Osteocyte (in vitro differentiated cells): Measurements from ENCODE around the gene TMEM132C. TPM values are rescaled to one million over a fixed set of nuclear protein-coding genes. Genes with fewer than 3 reads are reported as not detected.

Source experiments
- DNase-seq: peaks from one replicate; pipeline ENCODE4 v3.0.0; 2021; ENCODE audit warnings: mixed read lengths; ENCODE audit not compliant: unreplicated experiment; ENCODE audit errors: extremely low spot score
- H3K27ac Mint-ChIP-seq: one replicate; pipeline ENCODE4 v1.8.0; 2021; ENCODE audit warnings: mild to moderate bottlenecking, mixed read lengths; ENCODE audit not compliant: unreplicated experiment
- H3K27me3 Mint-ChIP-seq: one replicate; pipeline ENCODE4 v1.8.0; 2021; ENCODE audit warnings: mixed read lengths; ENCODE audit not compliant: unreplicated experiment
- H3K36me3 Mint-ChIP-seq: one replicate; pipeline ENCODE4 v1.8.0; 2021; ENCODE audit warnings: mixed read lengths; ENCODE audit not compliant: unreplicated experiment
- H3K4me1 Mint-ChIP-seq: one replicate; pipeline ENCODE4 v1.8.0; 2021; ENCODE audit warnings: mixed read lengths; ENCODE audit not compliant: unreplicated experiment
- H3K4me3 Mint-ChIP-seq: one replicate; pipeline ENCODE4 v1.8.0; 2021; ENCODE audit warnings: mild to moderate bottlenecking, moderate library complexity, mixed read lengths; ENCODE audit not compliant: unreplicated experiment
- H3K9me3 Mint-ChIP-seq: one replicate; pipeline ENCODE4 v1.8.0; 2021; ENCODE audit warnings: mixed read lengths; ENCODE audit not compliant: unreplicated experiment
- microRNA-seq: library from miRNA; unstranded; fragments of <30 nt; microRNA quantifications from one replicate; pipeline ENCODE4 v1.1.0, GENCODE V29; 2020; ENCODE audit not compliant: unreplicated experiment
- total RNA-seq: library from RNA; stranded (reverse); gene quantifications from 2 replicates; pipeline ENCODE4 v1.2.1, GENCODE V29; 2021
- TF ChIP-seq, protein P1 (sequence below): fragments of 200-600 bp; sonication (generic); IDR thresholded peaks from 2 replicates; pipeline ENCODE4 v1.5.0; 2021; ENCODE audit warnings: antibody characterized with exemption, mild to moderate bottlenecking, moderate library complexity

TMEM132C gene
- total RNA-seq, 1 donor from 2014 or later, result not detected

DNA sequence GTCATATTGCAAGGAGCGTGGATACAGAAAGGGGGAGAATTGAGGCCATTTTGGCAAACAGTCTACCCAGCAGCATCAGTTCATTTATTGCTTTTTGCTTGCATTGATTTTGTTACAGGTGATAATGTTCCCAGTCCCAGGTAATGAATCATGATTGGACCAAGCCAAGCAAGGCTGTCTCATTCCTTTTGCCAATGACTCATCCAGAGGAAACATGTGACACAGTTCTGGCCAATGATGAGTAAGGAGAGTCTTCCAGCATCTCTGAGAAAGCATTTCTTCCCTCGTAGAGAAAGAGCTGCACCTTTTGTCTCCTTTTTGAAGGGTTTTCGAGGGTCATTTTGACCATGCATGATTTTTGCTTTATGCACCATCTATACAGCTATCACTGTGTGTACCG, 488.6 kb downstream of the TMEM132C start:
- H3K27ac Mint-ChIP-seq, result no peak overlapping the region

More for the DNA sequence above, 488.6 kb downstream of the TMEM132C start:
- no peaks in the 10 kb centered on the region for H3K4me1 Mint-ChIP-seq
- no peak for DNase-seq
- no peak overlapping the region for H3K4me3 Mint-ChIP-seq
- TF ChIP-seq, protein P1, sequence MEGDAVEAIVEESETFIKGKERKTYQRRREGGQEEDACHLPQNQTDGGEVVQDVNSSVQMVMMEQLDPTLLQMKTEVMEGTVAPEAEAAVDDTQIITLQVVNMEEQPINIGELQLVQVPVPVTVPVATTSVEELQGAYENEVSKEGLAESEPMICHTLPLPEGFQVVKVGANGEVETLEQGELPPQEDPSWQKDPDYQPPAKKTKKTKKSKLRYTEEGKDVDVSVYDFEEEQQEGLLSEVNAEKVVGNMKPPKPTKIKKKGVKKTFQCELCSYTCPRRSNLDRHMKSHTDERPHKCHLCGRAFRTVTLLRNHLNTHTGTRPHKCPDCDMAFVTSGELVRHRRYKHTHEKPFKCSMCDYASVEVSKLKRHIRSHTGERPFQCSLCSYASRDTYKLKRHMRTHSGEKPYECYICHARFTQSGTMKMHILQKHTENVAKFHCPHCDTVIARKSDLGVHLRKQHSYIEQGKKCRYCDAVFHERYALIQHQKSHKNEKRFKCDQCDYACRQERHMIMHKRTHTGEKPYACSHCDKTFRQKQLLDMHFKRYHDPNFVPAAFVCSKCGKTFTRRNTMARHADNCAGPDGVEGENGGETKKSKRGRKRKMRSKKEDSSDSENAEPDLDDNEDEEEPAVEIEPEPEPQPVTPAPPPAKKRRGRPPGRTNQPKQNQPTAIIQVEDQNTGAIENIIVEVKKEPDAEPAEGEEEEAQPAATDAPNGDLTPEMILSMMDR, result no peak
- no peaks in the 10 kb centered on the region for H3K27me3 Mint-ChIP-seq
- H3K36me3 Mint-ChIP-seq, result no peaks in the 10 kb centered on the region
- H3K9me3 Mint-ChIP-seq, result peaks cover 5% of the 10 kb centered on the region

Small RNA genes lying within 50 kb of the gene (microRNA-seq; reads per million reads assigned to microRNA genes)
- not detected for gene MIR3612
- not detected for gene MIR4419B
